Activated CD4-positive, alpha-beta T cell treated with anti-CD3 and anti-CD28 coated beads for 36 hours (primary cell): ENCODE results near the gene TUB. TPM values are rescaled to one million over a fixed set of nuclear protein-coding genes. Genes with fewer than 3 reads are reported as not detected.

ENCODE experiments used
- ATAC-seq: fragments of 200-7000 bp; cut with Tn5 transposase; one replicate; pipeline ENCODE4 v1.10.0; 2021; ENCODE audit warnings: mild to moderate bottlenecking, moderate library complexity
- CTCF ChIA-PET: fragments of 350-600 bp; sonication (Branson Sonifier 250); formaldehyde crosslinking; loops from one replicate; lab custom pipeline; 2021; ENCODE audit warnings: antibody characterized with exemption; lab: Charles Lee
- POLR2A ChIA-PET: fragments of 350-600 bp; sonication (Branson Sonifier 250); formaldehyde crosslinking; loops from one replicate; lab custom pipeline; 2021; ENCODE audit warnings: antibody characterized with exemption, inconsistent platforms; lab: Charles Lee
- DNase-seq: peaks from one replicate; pipeline ENCODE4 v3.0.0-alpha.2; 2020
- H3K27ac Mint-ChIP-seq: one replicate; pipeline ENCODE4 v1.8.0; 2021; ENCODE audit warnings: mixed read lengths
- H3K27me3 Mint-ChIP-seq: one replicate; pipeline ENCODE4 v1.8.0; 2021; ENCODE audit warnings: mixed read lengths
- H3K36me3 Mint-ChIP-seq: one replicate; pipeline ENCODE4 v1.8.0; 2021; ENCODE audit warnings: low read depth, mixed read lengths
- H3K4me1 Mint-ChIP-seq: one replicate; pipeline ENCODE4 v1.8.0; 2021; ENCODE audit warnings: mixed read lengths
- H3K4me3 Mint-ChIP-seq: one replicate; pipeline ENCODE4 v1.8.0; 2021; ENCODE audit warnings: mild to moderate bottlenecking, moderate library complexity, mixed read lengths
- H3K9me3 Mint-ChIP-seq: one replicate; pipeline ENCODE4 v1.8.0; 2021; ENCODE audit warnings: low read depth, mixed read lengths
- intact Hi-C, 2 experiments: fragments of 100-400 bp; cut with DNase I in 1 of 2; cut with micrococcal nuclease in 1 of 2; formaldehyde crosslinking; loops; one replicate each; pipeline versions ENCODE4 v1.14.2 to v1.15.1; 2022 to 2024; cut with DNase I, micrococcal nuclease
- total RNA-seq, 2 experiments: library from RNA; stranded (reverse); gene quantifications; one replicate each; pipeline ENCODE4 v1.2.3, GENCODE V29; 2021

Gene TUB
- total RNA-seq, result under 1 TPM; 0.33 to 0.48 TPM

GRCh38 chr11:8080674-8081590 is at the start of gene TUB:
TUB (plus strand) TSS chr11:8081211; CDS start chr11:8081511, 300 bp downstream.
- ChIA-PET CTCF (interaction anchor here (1.3 to 2.0 kb wide), 2 partner anchors 18 to 48 kb away, joined by 5 to 9 read pairs; no protein-coding TSS in a partner anchor), POLR2A (interaction anchor here (0.6 kb wide), 1 partner anchor 794 kb away, joined by 3 read pairs; no protein-coding TSS in a partner anchor)
- intact Hi-C loops, result no loop called here
- H3K4me3 Mint-ChIP-seq, result peak within 1 kb of the TSS; percentile 50
- H3K4me1 Mint-ChIP-seq, result peaks cover 5% of the 10 kb centered on the region
- DNase-seq (peak; percentile 28), ATAC-seq (peak; percentile 61)
- no peaks in the 10 kb centered on the region for H3K36me3 Mint-ChIP-seq
- peaks cover 48% of the 10 kb centered on the region for H3K27me3 Mint-ChIP-seq
- no peaks in the 10 kb centered on the region for H3K9me3 Mint-ChIP-seq
- no peak within 1 kb of the TSS for H3K27ac Mint-ChIP-seq

GRCh38 chr11:8031248-8032115 is 49.5 kb upstream of the TUB start:
- ATAC-seq, result no peak
- CTCF ChIA-PET, result interaction anchor here (0.6 to 1.0 kb wide), 4 partner anchors 23 to 1727 kb away, joined by 3 to 6 read pairs (median 3); no protein-coding TSS in a partner anchor
- Mint-ChIP-seq H3K4me1 (peaks cover 2% of the 10 kb centered on the region), H3K27me3 (peaks cover 17% of the 10 kb centered on the region), H3K4me3 (no peak overlapping the region), H3K36me3 (no peaks in the 10 kb centered on the region), H3K9me3 (no peaks in the 10 kb centered on the region), H3K27ac (no peak overlapping the region)
- intact Hi-C loops, result loop anchor here in 1 of 2 experiments (2.0 kb wide), 3 partner anchors 25 to 67 kb away; no protein-coding TSS in a partner anchor
- POLR2A ChIA-PET, result no interaction called here
- no peak for DNase-seq

GRCh38 chr11:8032122-8032521 is 48.9 kb upstream of the TUB start:
- ChIA-PET POLR2A (no interaction called here), CTCF (interaction anchor here (0.6 to 8.3 kb wide), 8 partner anchors 10 to 1726 kb away, joined by 3 to 86 read pairs (median 12); no protein-coding TSS in a partner anchor)
- Mint-ChIP-seq H3K36me3 (no peaks in the 10 kb centered on the region), H3K27me3 (peaks cover 20% of the 10 kb centered on the region), H3K4me3 (no peak overlapping the region), H3K9me3 (no peaks in the 10 kb centered on the region), H3K4me1 (peaks cover 2% of the 10 kb centered on the region), H3K27ac (no peak overlapping the region)
- DNase-seq (no peak), ATAC-seq (no peak)
- intact Hi-C loops, result loop anchor here in 1 of 2 experiments (2.0 kb wide), 3 partner anchors 25 to 67 kb away; no protein-coding TSS in a partner anchor

- intact Hi-C loops, result loop anchor here (1.0 to 2.0 kb wide), 6 partner anchors 26 to 67 kb away; no protein-coding TSS in a partner anchor
- H3K36me3 Mint-ChIP-seq, result no peaks in the 10 kb centered on the region
- DNase-seq (no peak), ATAC-seq (no peak)
- CTCF ChIA-PET, result interaction anchor here (0.5 to 8.3 kb wide), 32 partner anchors 10 to 535 kb away, joined by 3 to 86 read pairs (median 5); partner anchors contain the start of gene EIF3F
- POLR2A ChIA-PET, result no interaction called here
- no peak overlapping the region for H3K4me3 Mint-ChIP-seq
- peaks cover 2% of the 10 kb centered on the region for H3K4me1 Mint-ChIP-seq
- peaks cover 20% of the 10 kb centered on the region for H3K27me3 Mint-ChIP-seq
- no peak overlapping the region for H3K27ac Mint-ChIP-seq
- H3K9me3 Mint-ChIP-seq, result no peaks in the 10 kb centered on the region
Observed at GRCh38 chr11:8032576-8033304, 48.3 kb upstream of the TUB start.

GRCh38 chr11:8033305-8034105 is 47.5 kb upstream of the TUB start:
- intact Hi-C loops, result loop anchor here (1.0 to 2.0 kb wide), 6 partner anchors 27 to 66 kb away; no protein-coding TSS in a partner anchor

GRCh38 chr11:8034106-8034585 is 46.9 kb upstream of the TUB start:
- CTCF ChIA-PET, result interaction anchor here (0.7 to 8.3 kb wide), 18 partner anchors 10 to 1009 kb away, joined by 3 to 86 read pairs (median 6); partner anchors contain the start of gene EIF3F
- intact Hi-C loops, result no loop called here

More at GRCh38 chr11:8033305-8034105, 47.5 kb upstream of the TUB start:
- ChIA-PET CTCF (interaction anchor here (0.5 to 8.3 kb wide), 32 partner anchors 9 to 534 kb away, joined by 3 to 86 read pairs (median 5); partner anchors contain the start of gene EIF3F), POLR2A (no interaction called here)
- DNase-seq (peak; percentile 73), ATAC-seq (peak; percentile 80)
- H3K9me3 Mint-ChIP-seq, result no peaks in the 10 kb centered on the region
- H3K36me3 Mint-ChIP-seq, result no peaks in the 10 kb centered on the region
- H3K4me3 Mint-ChIP-seq, result no peak overlapping the region
- H3K4me1 Mint-ChIP-seq, result peaks cover 2% of the 10 kb centered on the region
- no peak overlapping the region for H3K27ac Mint-ChIP-seq
- H3K27me3 Mint-ChIP-seq, result peaks cover 20% of the 10 kb centered on the region

GRCh38 chr11:8034604-8035190 is 46.3 kb upstream of the TUB start:
- intact Hi-C loops, result loop anchor here in 1 of 2 experiments (5.0 kb wide), 1 partner anchor 38 kb away; no protein-coding TSS in a partner anchor
- DNase-seq (no peak), ATAC-seq (no peak)
- POLR2A ChIA-PET, result interaction anchor here (0.6 kb wide), 1 partner anchor 45 kb away, joined by 3 read pairs; no protein-coding TSS in a partner anchor
- Mint-ChIP-seq H3K9me3 (no peaks in the 10 kb centered on the region), H3K27me3 (peaks cover 20% of the 10 kb centered on the region), H3K4me3 (no peak overlapping the region), H3K27ac (no peak overlapping the region), H3K36me3 (no peaks in the 10 kb centered on the region), H3K4me1 (peaks cover 2% of the 10 kb centered on the region)
- CTCF ChIA-PET, result interaction anchor here (0.7 to 8.3 kb wide), 10 partner anchors 13 to 1009 kb away, joined by 3 to 86 read pairs (median 6); partner anchors contain the start of gene EIF3F

More at GRCh38 chr11:8034106-8034585, 46.9 kb upstream of the TUB start:
- Mint-ChIP-seq H3K4me1 (peaks cover 2% of the 10 kb centered on the region), H3K9me3 (no peaks in the 10 kb centered on the region), H3K27me3 (peaks cover 18% of the 10 kb centered on the region), H3K36me3 (no peaks in the 10 kb centered on the region), H3K27ac (no peak overlapping the region), H3K4me3 (no peak overlapping the region)
- POLR2A ChIA-PET, result no interaction called here
- no peak for DNase-seq
- no peak for ATAC-seq

GRCh38 chr11:8035200-8035855 is 45.7 kb upstream of the TUB start:
- Mint-ChIP-seq H3K36me3 (no peaks in the 10 kb centered on the region), H3K27me3 (peaks cover 15% of the 10 kb centered on the region), H3K27ac (no peak overlapping the region), H3K9me3 (no peaks in the 10 kb centered on the region), H3K4me1 (peaks cover 2% of the 10 kb centered on the region), H3K4me3 (no peak overlapping the region)
- ATAC-seq (no peak), DNase-seq (no peak)
- ChIA-PET CTCF (interaction anchor here (0.7 to 8.3 kb wide), 7 partner anchors 13 to 64 kb away, joined by 3 to 86 read pairs (median 6); partner anchors contain the start of gene EIF3F), POLR2A (interaction anchor here (0.6 kb wide), 1 partner anchor 46 kb away, joined by 3 read pairs; no protein-coding TSS in a partner anchor)
- intact Hi-C loops, result loop anchor here in 1 of 2 experiments (5.0 kb wide), 1 partner anchor 37 kb away; no protein-coding TSS in a partner anchor
